ENCODE results near the gene NUDT22.

Gene NUDT22, protein sequence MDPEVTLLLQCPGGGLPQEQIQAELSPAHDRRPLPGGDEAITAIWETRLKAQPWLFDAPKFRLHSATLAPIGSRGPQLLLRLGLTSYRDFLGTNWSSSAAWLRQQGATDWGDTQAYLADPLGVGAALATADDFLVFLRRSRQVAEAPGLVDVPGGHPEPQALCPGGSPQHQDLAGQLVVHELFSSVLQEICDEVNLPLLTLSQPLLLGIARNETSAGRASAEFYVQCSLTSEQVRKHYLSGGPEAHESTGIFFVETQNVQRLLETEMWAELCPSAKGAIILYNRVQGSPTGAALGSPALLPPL

DNA sequence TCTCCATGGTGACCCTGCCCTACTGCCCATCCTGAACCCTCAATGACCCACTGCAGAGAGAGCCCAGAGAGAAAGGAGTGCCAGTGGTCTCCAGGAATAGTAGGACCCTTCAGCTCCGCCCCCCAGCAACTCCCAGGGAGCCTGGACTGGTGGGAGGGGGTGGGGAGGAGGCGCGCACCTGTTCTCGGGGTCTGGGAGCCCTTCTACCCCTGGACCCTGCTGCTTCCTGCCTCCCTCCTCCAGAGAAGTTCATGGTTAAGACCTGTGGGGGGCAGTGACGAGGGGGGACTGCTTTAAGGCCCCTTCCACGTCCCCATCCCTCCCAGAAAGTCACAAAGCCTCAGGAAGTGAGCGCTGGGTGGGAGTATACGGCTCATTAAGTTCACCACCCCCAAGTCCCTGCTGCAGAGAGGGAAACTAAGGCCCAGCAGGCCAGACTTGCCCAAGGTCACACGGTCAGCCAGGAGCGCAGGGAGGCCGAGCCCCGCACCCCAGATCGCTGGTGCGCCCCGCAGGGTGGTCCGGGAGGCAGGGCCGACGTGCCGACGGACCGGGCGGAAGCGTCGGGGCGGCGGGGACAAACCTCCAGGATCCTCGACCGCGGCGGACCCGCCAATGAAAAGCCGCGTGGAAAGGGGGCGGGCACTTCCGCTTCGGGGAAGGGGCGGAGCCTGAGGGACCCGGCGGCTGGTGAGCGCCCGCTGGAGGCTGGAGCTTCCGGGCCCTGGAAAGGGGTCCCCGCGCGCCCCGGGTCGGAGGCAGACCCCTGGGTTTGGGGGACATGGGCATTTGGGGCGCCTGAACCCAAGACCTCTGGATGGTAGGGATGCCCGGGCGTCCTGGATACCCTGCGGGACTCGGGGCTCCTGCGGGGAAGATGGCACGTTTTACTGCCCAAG is at the start of gene NUDT22, which contains the start of gene TRPT1:
NUDT22 (plus strand) TSS at position 667 of the 899 bp plus-strand sequence. CDS start 379 bp downstream, outside the sequence.
TRPT1 (minus strand) TSS at position 579 of the 899 bp plus-strand sequence; CDS start at position 253, 326 bp downstream.
- DNase-seq (ENCODE audit: low read depth), result peak; percentile 43
- peak within 1 kb of the TSS; percentile 62 for H3K4me3 ChIP-seq (ENCODE audit: low read depth, low read length)
- TF ChIP-seq, protein P1, sequence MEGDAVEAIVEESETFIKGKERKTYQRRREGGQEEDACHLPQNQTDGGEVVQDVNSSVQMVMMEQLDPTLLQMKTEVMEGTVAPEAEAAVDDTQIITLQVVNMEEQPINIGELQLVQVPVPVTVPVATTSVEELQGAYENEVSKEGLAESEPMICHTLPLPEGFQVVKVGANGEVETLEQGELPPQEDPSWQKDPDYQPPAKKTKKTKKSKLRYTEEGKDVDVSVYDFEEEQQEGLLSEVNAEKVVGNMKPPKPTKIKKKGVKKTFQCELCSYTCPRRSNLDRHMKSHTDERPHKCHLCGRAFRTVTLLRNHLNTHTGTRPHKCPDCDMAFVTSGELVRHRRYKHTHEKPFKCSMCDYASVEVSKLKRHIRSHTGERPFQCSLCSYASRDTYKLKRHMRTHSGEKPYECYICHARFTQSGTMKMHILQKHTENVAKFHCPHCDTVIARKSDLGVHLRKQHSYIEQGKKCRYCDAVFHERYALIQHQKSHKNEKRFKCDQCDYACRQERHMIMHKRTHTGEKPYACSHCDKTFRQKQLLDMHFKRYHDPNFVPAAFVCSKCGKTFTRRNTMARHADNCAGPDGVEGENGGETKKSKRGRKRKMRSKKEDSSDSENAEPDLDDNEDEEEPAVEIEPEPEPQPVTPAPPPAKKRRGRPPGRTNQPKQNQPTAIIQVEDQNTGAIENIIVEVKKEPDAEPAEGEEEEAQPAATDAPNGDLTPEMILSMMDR (IDR thresholded peaks at IDR 0.05; ENCODE audit: low read depth, low read length, missing control alignments), result peak; percentile 48

DNA sequence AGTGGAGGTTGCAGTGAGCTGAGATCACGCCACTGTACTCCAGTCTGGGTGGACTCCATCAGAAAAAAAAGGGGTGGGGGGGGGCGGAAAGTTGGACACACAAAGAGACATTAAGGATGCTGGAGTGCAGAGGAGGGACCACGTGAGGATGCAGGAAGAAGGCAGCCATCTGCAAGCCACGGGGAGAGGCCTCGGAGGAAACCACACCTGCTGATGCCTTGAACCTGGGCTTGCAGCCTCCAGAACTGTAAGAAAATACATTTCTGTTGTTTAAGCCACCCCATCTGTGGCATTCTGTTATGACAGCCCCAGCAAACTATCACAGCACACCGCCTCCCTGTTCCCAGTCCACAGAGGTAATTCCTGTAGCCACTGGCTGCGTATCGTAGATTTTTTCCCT is 49.3 kb upstream of the NUDT22 start:
- no peak overlapping the region for H3K4me3 ChIP-seq (ENCODE audit: low read depth, low read length)
- DNase-seq (ENCODE audit: low read depth), result no peak
- TF ChIP-seq, protein P1 (IDR thresholded peaks at IDR 0.05; ENCODE audit: low read depth, low read length, missing control alignments), result no peak

DNA sequence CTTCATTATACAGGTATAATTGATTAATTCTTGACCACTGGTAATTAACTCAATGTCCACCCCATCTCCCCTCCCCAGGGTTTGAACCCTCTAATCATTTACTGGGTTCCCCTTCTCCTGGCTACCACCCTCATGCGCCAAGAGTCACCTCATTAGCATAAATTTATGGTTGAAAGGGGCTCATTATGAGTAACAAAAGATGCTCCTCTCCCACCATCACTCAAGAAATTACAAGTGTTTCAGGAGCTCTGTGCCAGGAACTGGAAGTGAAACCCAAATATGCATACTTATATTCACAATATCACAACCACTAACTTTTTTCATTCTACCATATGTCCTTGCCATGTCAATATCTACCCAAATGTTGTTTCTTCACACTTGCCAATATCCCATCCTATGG is 47.9 kb upstream of the NUDT22 start:
- DNase-seq (ENCODE audit: low read depth), result no peak
- TF ChIP-seq, protein P1 (IDR thresholded peaks at IDR 0.05; ENCODE audit: low read depth, low read length, missing control alignments), result no peak

DNA sequence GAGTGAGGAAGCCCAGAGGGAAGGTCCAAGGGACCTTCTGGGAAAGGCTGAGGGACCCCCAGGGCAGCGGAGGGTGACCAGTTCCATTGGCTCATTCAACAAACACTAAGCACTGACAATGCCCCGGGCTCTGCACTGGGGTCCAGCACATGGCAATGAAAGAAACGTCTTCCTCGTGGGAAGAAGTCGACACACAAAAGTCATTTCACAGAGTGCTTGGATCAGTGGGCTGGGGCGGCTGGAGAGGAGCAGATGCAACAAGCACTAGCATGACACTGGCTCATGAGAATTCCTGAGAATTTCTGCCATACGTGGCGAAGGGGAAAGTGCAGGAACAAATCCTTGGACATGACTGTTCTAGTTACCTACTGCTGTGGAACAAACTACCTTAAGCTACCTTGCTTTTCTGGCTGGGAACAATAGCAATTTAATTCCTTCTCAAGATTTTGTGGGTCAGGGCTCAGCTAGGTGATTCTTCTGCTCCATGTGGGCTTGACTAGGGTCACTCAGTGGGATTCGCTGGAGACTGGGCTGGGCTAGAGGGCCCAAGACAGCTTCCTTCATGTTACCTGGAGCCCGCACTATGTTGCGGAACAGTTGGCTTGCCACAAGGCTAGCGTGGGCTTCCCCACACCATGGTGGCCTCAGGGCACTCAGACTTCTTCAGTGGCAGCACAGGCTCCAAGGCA is 47.0 kb upstream of the NUDT22 start:
- DNase-seq (ENCODE audit: low read depth), result no peak
- TF ChIP-seq, protein P1 (IDR thresholded peaks at IDR 0.05; ENCODE audit: low read depth, low read length, missing control alignments), result no peak
- H3K4me3 ChIP-seq (ENCODE audit: low read depth, low read length), result no peak overlapping the region

More for the DNA sequence above, 47.9 kb upstream of the NUDT22 start:
- no peak overlapping the region for H3K4me3 ChIP-seq (ENCODE audit: low read depth, low read length)

DNA sequence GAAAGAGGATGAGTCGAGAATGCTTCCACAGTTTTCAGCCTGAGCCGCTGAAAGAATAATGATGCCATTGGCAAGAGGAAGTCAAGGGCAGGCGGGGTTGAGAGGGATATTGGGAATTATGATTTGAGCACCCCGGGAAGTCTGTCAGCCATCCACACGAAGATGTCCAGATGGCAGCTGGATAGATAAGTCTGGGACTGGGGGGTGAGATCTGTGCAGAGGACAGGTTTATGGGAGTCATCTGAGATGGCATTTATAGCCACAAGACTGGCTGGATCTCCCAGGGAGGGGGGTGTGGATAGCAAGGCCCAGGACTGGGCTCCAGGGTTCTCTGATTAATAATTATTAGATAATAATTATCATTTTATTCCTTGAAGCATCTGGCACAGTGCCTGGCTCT is 45.2 kb upstream of the NUDT22 start:
- no peak overlapping the region for H3K4me3 ChIP-seq (ENCODE audit: low read depth, low read length)
- TF ChIP-seq, protein P1 (IDR thresholded peaks at IDR 0.05; ENCODE audit: low read depth, low read length, missing control alignments), result no peak
- no peak for DNase-seq (ENCODE audit: low read depth)

DNA sequence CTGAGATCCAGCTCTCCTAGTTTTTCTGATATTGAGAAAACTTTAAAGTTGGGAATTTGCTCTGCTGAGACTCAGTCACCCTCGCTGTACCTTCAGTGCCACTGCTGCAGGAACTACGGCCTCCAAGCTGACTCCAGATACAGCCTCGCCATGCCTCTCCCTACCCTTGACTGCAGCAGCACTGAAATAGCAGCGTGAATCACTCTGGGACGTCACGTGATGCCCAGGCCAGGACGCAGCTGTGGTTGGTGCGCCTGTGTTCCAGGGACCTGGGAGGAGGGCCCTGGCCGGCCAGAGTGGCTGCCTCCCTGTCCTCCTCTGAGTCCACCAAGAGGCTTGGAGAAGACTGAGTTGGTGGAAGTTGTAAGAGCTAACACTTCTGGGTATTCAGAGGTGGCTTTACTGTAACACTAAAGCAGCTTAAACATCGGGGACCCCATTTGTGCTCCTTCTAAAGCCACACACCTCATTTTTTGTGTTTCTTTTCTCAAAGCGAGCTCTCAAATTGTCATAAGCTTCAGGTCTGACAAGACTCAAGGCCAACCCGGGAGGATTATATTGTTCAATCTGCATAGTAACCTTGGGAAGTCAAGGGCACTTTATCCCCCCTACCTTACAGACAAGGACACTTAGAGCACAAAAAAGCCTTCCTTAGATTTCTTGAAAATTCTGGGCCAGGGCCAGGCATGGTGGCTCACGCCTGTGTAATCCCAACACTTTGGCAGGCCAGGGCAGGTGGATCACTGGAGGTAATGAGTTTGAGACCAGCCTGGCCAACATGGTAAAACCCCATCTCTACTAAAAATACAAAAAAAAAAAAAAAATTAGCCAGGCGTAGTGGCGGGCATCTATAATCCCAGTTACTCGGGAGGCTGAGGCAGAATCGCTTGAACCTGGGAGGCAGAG is 44.3 kb upstream of the NUDT22 start:
- H3K4me3 ChIP-seq (ENCODE audit: low read depth, low read length), result no peak overlapping the region
- TF ChIP-seq, protein P1 (IDR thresholded peaks at IDR 0.05; ENCODE audit: low read depth, low read length, missing control alignments), result no peak
- no peak for DNase-seq (ENCODE audit: low read depth)

All from GM12864 (cell line).